HL-60 (cell line): Measurements from ENCODE around the gene SEC14L2.

Experiments used
- CTCF ChIP-seq: IDR thresholded peaks from one replicate; pipeline ENCODE4 v1.5.1; 2011; ENCODE audit warnings: low read length, control low read depth, inconsistent platforms; ENCODE audit not compliant: insufficient read depth
- GABPA ChIP-seq: IDR thresholded peaks from 2 replicates; pipeline ENCODE4 v1.6.1; 2012; ENCODE audit warnings: low read depth
- TF ChIP-seq, protein P1 (sequence below): IDR thresholded peaks from 2 replicates; pipeline ENCODE4 v1.6.1; 2012; ENCODE audit warnings: low read depth; ENCODE audit not compliant: insufficient replicate concordance

DNA sequence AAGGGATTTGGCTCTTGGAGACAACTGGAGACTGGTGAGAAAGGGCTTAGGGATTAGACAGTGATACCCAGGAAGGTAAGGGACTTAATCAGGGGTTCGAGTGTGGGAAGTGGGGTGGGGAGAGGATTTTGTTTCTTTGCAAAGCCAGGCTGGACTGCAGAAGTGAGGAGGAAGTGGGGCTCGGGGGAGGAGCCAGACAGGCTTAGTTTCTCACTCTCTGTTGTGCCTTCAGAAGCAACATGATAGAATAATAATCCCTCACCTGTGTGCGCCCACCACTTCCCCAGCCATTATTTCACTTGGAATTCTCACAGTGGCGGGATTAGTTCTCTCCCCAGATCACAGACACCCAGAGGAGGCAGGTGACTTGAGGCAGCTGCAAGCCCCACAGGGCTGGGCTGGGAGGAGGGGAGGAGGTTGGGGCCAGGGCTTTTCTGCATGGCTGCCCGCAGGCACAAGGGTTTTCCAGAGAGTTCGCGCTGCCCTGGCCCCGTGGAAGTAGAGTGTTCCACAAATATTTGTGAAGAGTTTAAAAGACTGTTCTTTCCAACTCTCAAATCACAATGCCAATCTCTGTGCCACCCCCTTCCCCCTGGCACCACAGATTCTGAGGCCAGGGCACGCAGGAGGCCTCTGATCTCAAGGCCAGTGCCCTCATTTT is 4.0 kb upstream of the SEC14L2 start:
- TF ChIP-seq CTCF (no peak), GABPA (no peak)
- TF ChIP-seq, protein P1, sequence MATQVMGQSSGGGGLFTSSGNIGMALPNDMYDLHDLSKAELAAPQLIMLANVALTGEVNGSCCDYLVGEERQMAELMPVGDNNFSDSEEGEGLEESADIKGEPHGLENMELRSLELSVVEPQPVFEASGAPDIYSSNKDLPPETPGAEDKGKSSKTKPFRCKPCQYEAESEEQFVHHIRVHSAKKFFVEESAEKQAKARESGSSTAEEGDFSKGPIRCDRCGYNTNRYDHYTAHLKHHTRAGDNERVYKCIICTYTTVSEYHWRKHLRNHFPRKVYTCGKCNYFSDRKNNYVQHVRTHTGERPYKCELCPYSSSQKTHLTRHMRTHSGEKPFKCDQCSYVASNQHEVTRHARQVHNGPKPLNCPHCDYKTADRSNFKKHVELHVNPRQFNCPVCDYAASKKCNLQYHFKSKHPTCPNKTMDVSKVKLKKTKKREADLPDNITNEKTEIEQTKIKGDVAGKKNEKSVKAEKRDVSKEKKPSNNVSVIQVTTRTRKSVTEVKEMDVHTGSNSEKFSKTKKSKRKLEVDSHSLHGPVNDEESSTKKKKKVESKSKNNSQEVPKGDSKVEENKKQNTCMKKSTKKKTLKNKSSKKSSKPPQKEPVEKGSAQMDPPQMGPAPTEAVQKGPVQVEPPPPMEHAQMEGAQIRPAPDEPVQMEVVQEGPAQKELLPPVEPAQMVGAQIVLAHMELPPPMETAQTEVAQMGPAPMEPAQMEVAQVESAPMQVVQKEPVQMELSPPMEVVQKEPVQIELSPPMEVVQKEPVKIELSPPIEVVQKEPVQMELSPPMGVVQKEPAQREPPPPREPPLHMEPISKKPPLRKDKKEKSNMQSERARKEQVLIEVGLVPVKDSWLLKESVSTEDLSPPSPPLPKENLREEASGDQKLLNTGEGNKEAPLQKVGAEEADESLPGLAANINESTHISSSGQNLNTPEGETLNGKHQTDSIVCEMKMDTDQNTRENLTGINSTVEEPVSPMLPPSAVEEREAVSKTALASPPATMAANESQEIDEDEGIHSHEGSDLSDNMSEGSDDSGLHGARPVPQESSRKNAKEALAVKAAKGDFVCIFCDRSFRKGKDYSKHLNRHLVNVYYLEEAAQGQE, result no peak
